ENCODE results near the gene HOMER2.

DNA sequence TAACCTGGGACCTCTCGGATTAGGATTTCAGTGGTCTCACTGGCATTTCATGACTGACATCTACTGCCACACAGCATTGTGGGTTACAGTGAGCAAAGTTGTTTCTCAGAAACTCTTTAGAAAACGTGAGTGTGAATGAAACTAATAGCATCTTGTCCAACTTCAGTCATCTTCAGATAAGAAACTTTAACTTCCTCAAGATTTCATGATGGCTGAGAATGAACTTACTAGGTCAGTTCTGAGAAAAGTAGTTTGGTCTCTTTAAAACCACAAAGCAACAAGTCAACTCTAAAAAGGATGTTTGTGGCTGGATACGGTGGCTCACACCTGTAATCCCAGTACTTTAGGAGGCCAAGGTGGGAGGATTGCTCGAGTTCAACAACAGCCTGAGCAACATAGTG lies 14.2 kb upstream of the HOMER2 start:
- TF ChIP-seq SP1 (CRISPR knock-in tag; IDR thresholded peaks at IDR 0.05) (no peak), SMARCB1 (IDR thresholded peaks at IDR 0.05; ENCODE audit: insufficient read length, low read depth) (no peak), BMI1 (IDR thresholded peaks at IDR 0.05; ENCODE audit: low read length) (no peak), PYGO2 (tag; IDR thresholded peaks at IDR 0.05) (no peak)

All from K562 (cell line).